Stimulated activated effector memory CD8-positive, alpha-beta T cell treated with anti-CD3 and anti-CD28 coated beads, Interleukin-12 subunit alpha, Interleukin-12 subunit beta, amount 100 ng/mL, for 72 hours (primary cell): ENCODE measurements around the gene MICA.
"Not testable (repeated sequence)": the region's sequence is repeated elsewhere in the genome, so short reads cannot be mapped to it uniquely, and the experiment has no call there.

Source experiments
- ATAC-seq: fragments of 150-1000 bp; cut with Tn5 transposase; 2 replicates; pipeline ENCODE4 v1.10.0; 2021
- DNase-seq, 2 donors: peaks; one replicate each; pipeline ENCODE4 v3.0.0; 2021 to 2022; ENCODE audit warnings: low spot score in 2 of 2
- H3K27ac Mint-ChIP-seq: one replicate; pipeline ENCODE4 v1.8.0; 2022; ENCODE audit warnings: mild to moderate bottlenecking, mixed read lengths
- H3K36me3 Mint-ChIP-seq: one replicate; pipeline ENCODE4 v1.8.0; 2022; ENCODE audit warnings: mild to moderate bottlenecking, mixed read lengths
- H3K4me1 Mint-ChIP-seq: one replicate; pipeline ENCODE4 v1.8.0; 2022; ENCODE audit warnings: mixed read lengths
- H3K4me3 Mint-ChIP-seq: one replicate; pipeline ENCODE4 v1.8.0; 2022; ENCODE audit warnings: mild to moderate bottlenecking, mixed read lengths
- H3K9me3 Mint-ChIP-seq: one replicate; pipeline ENCODE4 v1.8.0; 2022; ENCODE audit warnings: mixed read lengths

Gene MICA

DNA sequence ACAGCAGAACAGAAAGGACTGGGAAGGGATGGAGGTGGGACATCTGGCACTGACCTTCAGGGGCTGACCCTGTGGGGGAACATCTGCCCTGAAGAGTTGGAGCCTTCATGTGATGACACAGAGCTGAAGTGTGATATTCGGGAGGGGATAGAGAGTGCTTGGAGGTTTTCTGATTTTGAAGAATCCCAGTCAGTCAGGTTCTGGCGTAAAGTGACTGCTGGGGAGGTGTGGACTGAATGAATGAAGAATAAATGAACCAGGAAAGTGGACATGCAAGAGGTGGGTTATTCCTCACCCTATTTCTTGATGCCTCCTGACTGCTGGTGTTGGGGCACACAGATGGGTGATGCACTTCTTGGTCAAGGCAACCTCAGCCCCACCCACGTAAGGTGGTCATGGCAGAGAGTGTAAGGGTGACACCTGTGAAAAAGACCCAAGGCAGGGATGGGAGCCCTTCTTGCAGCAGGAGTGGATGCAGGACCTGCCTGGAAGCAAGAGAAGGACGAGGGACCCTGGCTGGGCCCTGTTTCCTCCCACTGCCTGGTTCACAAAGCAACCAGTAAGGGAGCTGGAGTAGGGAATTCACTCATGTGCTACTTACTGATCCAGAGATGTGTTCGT is 13.1 kb downstream of the MICA start:
- ATAC-seq, result peak; percentile 19
- peaks cover 12% of the 10 kb centered on the region for H3K4me1 Mint-ChIP-seq
- DNase-seq, result no peak
- peaks cover 3% of the 10 kb centered on the region for H3K9me3 Mint-ChIP-seq
- peak overlapping the region; percentile 81 for H3K27ac Mint-ChIP-seq
- H3K36me3 Mint-ChIP-seq, result peaks cover 63% of the 10 kb centered on the region
- H3K4me3 Mint-ChIP-seq, result no peak overlapping the region

DNA sequence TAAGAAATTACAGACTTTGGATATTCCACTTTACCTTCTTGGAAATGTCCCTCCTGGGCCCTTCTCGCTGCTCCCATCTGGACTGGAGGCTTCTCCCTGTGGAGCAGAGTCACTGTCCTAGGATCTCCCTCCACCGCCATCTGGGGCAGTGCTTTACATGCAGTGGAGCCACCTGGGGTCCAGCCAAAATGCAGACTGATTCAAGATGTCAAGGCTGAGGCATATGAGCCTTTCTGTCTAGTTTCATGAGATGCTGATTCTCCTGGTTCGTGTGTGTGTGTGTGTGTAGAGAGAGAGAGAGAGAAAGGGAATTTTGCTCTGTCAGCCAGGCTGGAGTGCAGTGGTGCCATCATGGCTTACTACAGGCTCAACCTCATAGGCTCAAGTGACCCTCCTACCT is 14.9 kb downstream of the MICA start:
- H3K4me1 Mint-ChIP-seq, result peaks cover 12% of the 10 kb centered on the region
- DNase-seq (no peak), ATAC-seq (no peak)
- no peak overlapping the region for H3K4me3 Mint-ChIP-seq
- peaks cover 46% of the 10 kb centered on the region for H3K36me3 Mint-ChIP-seq
- H3K9me3 Mint-ChIP-seq, result peaks cover 3% of the 10 kb centered on the region
- H3K27ac Mint-ChIP-seq, result no peak overlapping the region

- no peak overlapping the region for H3K4me3 Mint-ChIP-seq
- H3K9me3 Mint-ChIP-seq, result peaks cover 3% of the 10 kb centered on the region
- ATAC-seq (no peak), DNase-seq (no peak)
- H3K27ac Mint-ChIP-seq, result no peak overlapping the region
- peaks cover 30% of the 10 kb centered on the region for H3K36me3 Mint-ChIP-seq
- H3K4me1 Mint-ChIP-seq, result peaks cover 12% of the 10 kb centered on the region
These were observed 16.4 kb downstream of the MICA start for GRCh38 chr6:31419842-31420241.

GRCh38 chr6:31420546-31420945 is 17.2 kb downstream of the MICA start:
- Mint-ChIP-seq H3K36me3 (peaks cover 23% of the 10 kb centered on the region), H3K4me1 (peaks cover 12% of the 10 kb centered on the region), H3K9me3 (peaks cover 3% of the 10 kb centered on the region), H3K4me3 (no peak overlapping the region), H3K27ac (no peak overlapping the region)
- ATAC-seq (no peak), DNase-seq (no peak)

GRCh38 chr6:31422587-31422986 is 19.2 kb downstream of the MICA start:
- ATAC-seq, result no peak
- Mint-ChIP-seq H3K4me1 (peaks cover 6% of the 10 kb centered on the region), H3K9me3 (no peaks in the 10 kb centered on the region), H3K4me3 (no peak overlapping the region), H3K36me3 (peaks cover 5% of the 10 kb centered on the region), H3K27ac (no peak overlapping the region)
- DNase-seq, result no peak

- H3K4me1 Mint-ChIP-seq, result peaks cover 6% of the 10 kb centered on the region
- no peak for ATAC-seq
- no peak overlapping the region for H3K27ac Mint-ChIP-seq
- H3K9me3 Mint-ChIP-seq, result no peaks in the 10 kb centered on the region
- no peaks in the 10 kb centered on the region for H3K36me3 Mint-ChIP-seq
- H3K4me3 Mint-ChIP-seq, result no peak overlapping the region
- DNase-seq, result no peak
These were observed 20.2 kb downstream of the MICA start for GRCh38 chr6:31423550-31423949.

GRCh38 chr6:31426395-31427354 is 23.3 kb downstream of the MICA start:
- H3K9me3 Mint-ChIP-seq, result no peaks in the 10 kb centered on the region
- no peak overlapping the region for H3K27ac Mint-ChIP-seq
- ATAC-seq, result no peak
- no peaks in the 10 kb centered on the region for H3K36me3 Mint-ChIP-seq
- no peak for DNase-seq
- no peaks in the 10 kb centered on the region for H3K4me1 Mint-ChIP-seq
- no peak overlapping the region for H3K4me3 Mint-ChIP-seq

- H3K4me3 Mint-ChIP-seq, result no peak overlapping the region
- DNase-seq (no peak), ATAC-seq (no peak)
- no peaks in the 10 kb centered on the region for H3K4me1 Mint-ChIP-seq
- H3K36me3 Mint-ChIP-seq, result no peaks in the 10 kb centered on the region
- no peaks in the 10 kb centered on the region for H3K9me3 Mint-ChIP-seq
- H3K27ac Mint-ChIP-seq, result no peak overlapping the region
These were observed 27.1 kb downstream of the MICA start for GRCh38 chr6:31430449-31430848.

DNA sequence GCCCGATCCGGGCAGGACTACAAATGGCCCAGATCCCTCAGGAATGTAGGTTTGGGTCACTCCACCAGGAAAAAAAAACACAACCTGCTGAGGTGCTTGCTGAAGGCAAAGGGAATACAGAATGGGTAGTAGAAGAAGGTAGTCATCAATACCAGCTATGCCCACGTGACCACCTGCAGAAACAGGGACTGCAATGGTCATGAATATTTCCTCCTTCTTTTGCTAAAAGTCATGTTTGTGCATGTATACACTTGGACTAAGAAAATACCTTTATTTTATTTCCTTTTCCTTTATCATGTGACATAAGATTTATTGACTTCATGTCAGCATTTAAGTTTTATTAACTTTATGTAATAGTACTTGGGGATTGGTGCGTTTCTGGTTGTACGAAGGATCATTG is 31.7 kb downstream of the MICA start:
- H3K4me1 Mint-ChIP-seq, DNase-seq, H3K9me3 Mint-ChIP-seq, H3K27ac Mint-ChIP-seq, H3K36me3 Mint-ChIP-seq, ATAC-seq, H3K4me3 Mint-ChIP-seq: not testable (repeated sequence)

DNA sequence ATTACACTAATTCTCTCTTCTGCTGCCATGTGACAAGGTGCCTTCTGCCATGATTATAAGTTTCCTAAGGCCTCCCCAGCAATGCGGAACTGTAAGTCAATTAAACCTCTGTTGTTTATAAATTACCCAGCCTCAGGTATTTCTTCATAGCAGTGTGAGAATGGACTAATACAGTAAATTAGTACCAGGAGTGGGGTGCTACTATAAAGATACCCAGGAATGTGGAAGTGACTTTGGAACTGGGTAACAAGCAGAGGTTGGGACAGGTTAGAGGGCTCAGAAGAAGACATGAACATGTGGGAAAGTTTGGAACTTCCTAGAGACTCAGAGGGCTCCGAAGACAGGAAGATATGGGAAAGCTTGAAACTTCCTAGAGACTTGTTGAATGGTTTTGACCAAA is 34.8 kb downstream of the MICA start:
- H3K4me1 Mint-ChIP-seq, result peaks cover 8% of the 10 kb centered on the region

DNA sequence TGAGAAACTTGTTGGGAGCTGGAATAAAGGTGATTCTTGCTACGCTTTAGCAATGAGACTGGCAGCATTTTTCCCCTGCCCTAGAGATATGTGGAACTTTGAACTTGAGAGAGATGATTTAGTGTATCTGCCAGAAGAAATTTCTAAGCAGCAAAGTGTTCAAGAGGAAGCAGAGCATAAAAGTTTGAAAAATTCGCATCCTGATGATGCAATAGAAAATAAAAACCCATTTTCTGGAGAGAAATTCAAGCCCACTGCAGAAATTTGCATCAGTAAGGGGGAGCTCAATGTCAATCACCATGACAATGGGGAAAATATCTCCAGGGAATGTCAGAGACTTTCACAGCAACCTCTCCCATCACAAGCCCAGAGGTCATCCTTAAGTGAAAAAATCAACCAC is 35.3 kb downstream of the MICA start:
- ATAC-seq (no peak), DNase-seq (no peak)
- H3K27ac Mint-ChIP-seq, result no peak overlapping the region
- H3K36me3 Mint-ChIP-seq, result no peaks in the 10 kb centered on the region
- peaks cover 7% of the 10 kb centered on the region for H3K9me3 Mint-ChIP-seq
- peaks cover 8% of the 10 kb centered on the region for H3K4me1 Mint-ChIP-seq
- no peak overlapping the region for H3K4me3 Mint-ChIP-seq

More for the DNA sequence above, 34.8 kb downstream of the MICA start:
- H3K9me3 Mint-ChIP-seq, result peaks cover 7% of the 10 kb centered on the region
- no peak overlapping the region for H3K27ac Mint-ChIP-seq
- H3K4me3 Mint-ChIP-seq, result no peak overlapping the region
- DNase-seq (no peak), ATAC-seq (no peak)
- no peaks in the 10 kb centered on the region for H3K36me3 Mint-ChIP-seq

DNA sequence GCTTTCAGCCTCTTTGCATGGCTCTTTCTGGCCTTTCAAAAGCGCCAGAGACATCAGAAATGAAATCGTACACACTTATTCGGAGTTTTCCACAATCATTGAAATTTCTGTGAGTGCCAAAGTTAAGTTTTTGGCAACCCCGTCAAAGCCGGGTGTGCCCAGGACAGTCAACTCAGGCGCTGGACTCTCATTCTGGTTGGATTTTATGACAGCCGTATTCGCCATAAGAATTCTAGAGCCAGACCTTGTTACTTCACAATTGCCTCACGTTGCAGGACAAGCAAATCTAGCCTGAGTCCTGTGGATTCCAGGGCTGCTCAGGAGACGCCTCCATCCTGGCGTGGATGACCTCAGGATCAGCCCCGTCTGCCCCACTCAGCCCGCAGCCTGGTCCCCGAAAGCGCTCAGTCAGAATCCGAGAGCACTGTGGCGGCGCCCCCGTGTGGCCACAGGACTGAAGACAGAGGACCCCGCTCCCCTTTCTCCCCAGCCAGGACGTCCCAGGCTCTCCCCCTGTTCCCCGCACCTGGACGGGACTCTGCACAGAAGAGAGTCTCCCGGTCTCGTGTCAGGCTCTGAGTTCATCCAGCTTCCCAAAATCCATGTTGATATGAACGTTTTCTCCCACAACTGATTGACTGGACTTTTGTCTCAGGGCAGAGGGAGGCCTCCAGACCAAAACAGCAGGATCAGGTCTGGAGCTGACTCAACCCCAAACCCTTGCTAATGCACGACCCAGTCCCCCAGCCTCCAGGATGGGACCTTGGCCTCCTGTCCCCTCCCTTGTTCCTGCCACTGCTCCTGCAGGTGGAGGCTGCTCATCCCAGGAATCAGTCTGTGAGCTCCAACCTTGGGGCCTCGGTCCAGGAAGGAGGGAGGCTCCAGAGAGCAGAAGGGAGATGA is 38.2 kb downstream of the MICA start:
- ATAC-seq, result peak; percentile 97
- Mint-ChIP-seq H3K36me3 (no peaks in the 10 kb centered on the region), H3K4me3 (no peak overlapping the region), H3K9me3 (peaks cover 7% of the 10 kb centered on the region), H3K27ac (no peak overlapping the region), H3K4me1 (peaks cover 8% of the 10 kb centered on the region)
- DNase-seq, result peak; percentile 84 to 89

DNA sequence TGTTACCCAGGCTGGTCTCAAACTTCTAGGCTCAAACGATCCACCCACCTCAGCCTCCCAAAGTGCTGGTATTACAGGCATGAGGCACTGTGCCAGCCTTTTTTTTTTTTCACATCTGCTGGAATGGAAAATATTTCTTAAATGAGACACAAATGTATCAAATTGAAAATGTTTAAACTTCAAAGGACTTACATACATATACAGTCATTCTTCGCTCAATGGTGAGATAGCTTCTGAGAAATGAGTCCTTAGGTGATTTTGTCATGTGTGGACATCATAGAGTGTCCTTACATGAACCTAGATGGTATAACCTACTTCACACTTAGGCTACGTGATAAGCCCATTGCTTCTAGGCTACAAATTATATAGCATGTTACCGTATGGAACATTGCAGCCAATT is 43.1 kb downstream of the MICA start:
- Mint-ChIP-seq H3K36me3 (peaks cover 5% of the 10 kb centered on the region), H3K4me1 (peaks cover 6% of the 10 kb centered on the region), H3K27ac (no peak overlapping the region), H3K4me3 (no peak overlapping the region), H3K9me3 (no peaks in the 10 kb centered on the region)
- no peak for DNase-seq
- ATAC-seq, result peak; percentile 33

DNA sequence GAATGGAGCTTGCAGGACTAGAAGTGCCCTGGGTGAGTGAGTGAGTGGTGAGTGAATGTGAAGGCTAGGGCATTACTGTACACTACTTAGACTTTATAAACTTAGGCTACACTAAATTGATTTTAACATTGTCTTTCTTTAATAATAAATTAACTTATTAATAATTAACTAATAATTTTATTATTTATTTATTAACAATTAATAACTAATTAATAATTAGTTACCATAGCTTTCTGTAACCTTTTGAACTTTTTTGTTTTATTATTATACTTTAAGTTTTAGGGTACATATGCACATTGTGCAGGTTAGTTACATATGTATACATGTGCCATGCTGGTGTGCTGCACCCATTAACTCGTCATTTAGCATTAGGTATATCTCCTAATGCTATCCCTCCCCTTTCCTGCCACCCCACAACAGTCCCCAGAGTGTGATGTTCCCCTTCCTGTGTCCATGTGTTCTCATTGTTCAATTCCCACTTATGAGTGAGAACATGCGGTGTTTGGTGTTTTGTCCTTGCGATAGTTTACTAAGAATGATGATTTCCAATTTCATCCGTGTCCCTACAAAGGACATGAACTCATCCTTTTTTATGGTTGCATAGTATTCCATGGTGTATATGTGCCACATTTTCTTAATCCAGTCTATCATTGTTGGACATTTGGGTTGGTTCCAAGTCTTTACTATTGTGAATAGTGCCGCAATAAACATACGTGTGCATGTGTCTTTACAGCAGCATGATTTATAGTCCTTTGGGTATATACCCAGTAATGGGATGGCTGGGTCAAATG is 43.8 kb downstream of the MICA start:
- H3K36me3 Mint-ChIP-seq, H3K4me1 Mint-ChIP-seq, H3K9me3 Mint-ChIP-seq, H3K27ac Mint-ChIP-seq, H3K4me3 Mint-ChIP-seq, DNase-seq, ATAC-seq: not testable (repeated sequence)
